GM15510 (cell line): ENCODE data around the gene MIB1.

Source experiments
- POLR2A ChIP-seq: IDR thresholded peaks from 3 replicates; pipeline ENCODE4 v1.6.1; 2011; ENCODE audit warnings: borderline replicate concordance; ENCODE audit not compliant: insufficient read length; ENCODE audit errors: extremely low read depth

Gene MIB1

GRCh38 chr18:21894619-21895367 is 154.2 kb downstream of the MIB1 start:
- no peak for TF ChIP-seq POLR2A

GRCh38 chr18:21896732-21897336 is 156.2 kb downstream of the MIB1 start:
- TF ChIP-seq POLR2A: no peak

- TF ChIP-seq POLR2A: no peak
Observed at GRCh38 chr18:21897811-21898210, 157.2 kb downstream of the MIB1 start.

GRCh38 chr18:21900605-21901352 is 160.2 kb downstream of the MIB1 start:
- TF ChIP-seq POLR2A: no peak

- TF ChIP-seq POLR2A: no peak
Observed at GRCh38 chr18:21901423-21901945, 160.9 kb downstream of the MIB1 start.

GRCh38 chr18:21903709-21904108 is 163.1 kb downstream of the MIB1 start:
- no peak for TF ChIP-seq POLR2A

- no peak for TF ChIP-seq POLR2A
Observed at GRCh38 chr18:21904856-21905255, 164.3 kb downstream of the MIB1 start.

GRCh38 chr18:21907451-21907850 is 166.9 kb downstream of the MIB1 start:
- no peak for TF ChIP-seq POLR2A

- TF ChIP-seq POLR2A: no peak
Observed at GRCh38 chr18:21908711-21909110, 168.1 kb downstream of the MIB1 start.

- TF ChIP-seq POLR2A: no peak
Observed at GRCh38 chr18:21910906-21911305, 170.3 kb downstream of the MIB1 start.

- TF ChIP-seq POLR2A: no peak
Observed at GRCh38 chr18:21911551-21911950, 171.0 kb downstream of the MIB1 start.

GRCh38 chr18:21912339-21913239 is 172.0 kb downstream of the MIB1 start:
- no peak for TF ChIP-seq POLR2A

GRCh38 chr18:21914739-21915319 is 174.2 kb downstream of the MIB1 start:
- TF ChIP-seq POLR2A: no peak

- TF ChIP-seq POLR2A: no peak
Observed at GRCh38 chr18:21915546-21915945, 175.0 kb downstream of the MIB1 start.
